ENCODE measurements around the gene GOSR1.
"Not testable (repeated sequence)": the region's sequence is repeated elsewhere in the genome, so short reads cannot be mapped to it uniquely, and the experiment has no call there.

GOSR1 gene

DNA sequence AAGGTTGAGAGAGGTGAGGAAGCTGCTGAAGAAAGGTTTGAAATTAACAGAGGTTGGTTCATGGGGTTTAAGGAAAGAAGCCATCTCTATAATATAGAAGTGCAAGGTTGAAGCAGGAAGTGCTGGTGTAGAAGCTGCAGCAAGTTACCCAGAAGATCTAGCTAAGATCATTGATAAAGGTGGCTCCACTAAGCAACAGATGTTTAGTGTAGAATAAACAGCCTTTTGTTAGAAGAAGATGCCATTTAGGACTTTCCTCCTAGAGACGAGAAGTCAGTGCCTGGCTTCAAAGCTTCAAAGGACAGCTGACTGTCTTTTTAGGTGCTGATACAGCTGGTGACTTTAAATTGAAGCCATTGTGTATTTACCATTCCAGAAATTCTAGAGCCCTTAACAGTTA is 29.3 kb downstream of the GOSR1 start:
- FAIRE-seq, result no peak

DNA sequence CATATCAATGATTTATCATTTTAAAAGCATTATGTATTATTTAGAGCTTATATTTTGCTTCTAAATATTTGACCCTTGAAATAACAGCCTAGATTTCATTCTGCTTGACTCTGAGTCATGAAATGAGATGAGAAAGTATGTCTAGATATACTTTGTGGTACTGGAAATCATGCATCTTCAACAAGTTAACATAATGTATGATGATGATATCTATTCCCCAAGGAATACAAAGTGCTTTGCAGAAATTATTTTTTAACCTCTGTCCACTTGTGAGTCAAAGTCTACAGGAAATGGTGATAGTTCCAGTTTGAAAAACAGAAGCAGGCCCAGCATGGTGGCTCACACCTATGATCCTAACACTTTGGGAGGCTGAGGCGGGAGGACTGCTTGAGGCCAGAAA is 36.1 kb downstream of the GOSR1 start:
- FAIRE-seq, result no peak

- FAIRE-seq, result no peak
These were observed 37.8 kb downstream of the GOSR1 start for GRCh38 chr17:30514895-30515596.

DNA sequence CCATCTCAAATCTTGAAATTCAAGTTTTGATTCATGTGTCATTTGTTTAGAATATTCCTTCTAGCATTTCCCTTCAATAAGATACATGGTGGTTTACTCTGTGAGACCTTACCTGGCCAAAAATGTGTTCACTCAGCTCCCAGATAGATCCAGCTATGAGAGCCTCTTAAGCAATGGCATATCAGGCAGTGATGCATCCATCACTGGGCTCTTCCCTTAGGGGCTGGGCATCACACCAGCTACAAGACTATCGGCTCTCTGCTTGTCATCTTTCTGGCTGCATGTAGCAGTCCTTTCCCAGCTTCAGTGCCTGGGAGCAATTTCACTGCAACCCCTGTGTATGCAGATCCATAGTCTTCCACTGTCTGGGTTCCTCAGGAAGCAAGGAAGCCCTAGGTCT is 40.6 kb downstream of the GOSR1 start:
- no peak for FAIRE-seq

GRCh38 chr17:30519166-30519565 is 42.0 kb downstream of the GOSR1 start:
- no peak for FAIRE-seq

GRCh38 chr17:30519707-30520106 is 42.5 kb downstream of the GOSR1 start:
- no peak for FAIRE-seq

- no peak for FAIRE-seq
These were observed 43.2 kb downstream of the GOSR1 start for GRCh38 chr17:30520436-30520835.

DNA sequence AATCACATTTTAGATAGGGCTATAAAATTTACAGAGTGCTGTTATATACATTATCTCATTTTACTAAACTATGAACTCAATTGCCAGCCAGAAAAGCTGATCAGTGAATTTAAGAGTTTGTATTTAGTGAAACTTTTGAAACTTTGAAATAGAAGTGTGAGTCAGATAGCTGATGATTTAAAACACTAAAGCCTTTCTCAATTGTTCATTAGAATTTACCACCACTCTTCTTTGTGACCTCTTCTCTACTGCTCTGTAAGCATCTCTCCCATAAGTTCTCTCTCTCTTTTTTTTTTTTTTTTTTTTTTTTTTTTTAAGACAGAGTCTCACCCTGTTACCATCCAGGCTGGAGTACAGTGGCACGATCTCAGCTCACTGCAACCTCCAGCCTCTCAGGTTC is 43.7 kb downstream of the GOSR1 start:
- FAIRE-seq, result no peak

GRCh38 chr17:30521766-30522165 is 44.6 kb downstream of the GOSR1 start:
- no peak for FAIRE-seq

DNA sequence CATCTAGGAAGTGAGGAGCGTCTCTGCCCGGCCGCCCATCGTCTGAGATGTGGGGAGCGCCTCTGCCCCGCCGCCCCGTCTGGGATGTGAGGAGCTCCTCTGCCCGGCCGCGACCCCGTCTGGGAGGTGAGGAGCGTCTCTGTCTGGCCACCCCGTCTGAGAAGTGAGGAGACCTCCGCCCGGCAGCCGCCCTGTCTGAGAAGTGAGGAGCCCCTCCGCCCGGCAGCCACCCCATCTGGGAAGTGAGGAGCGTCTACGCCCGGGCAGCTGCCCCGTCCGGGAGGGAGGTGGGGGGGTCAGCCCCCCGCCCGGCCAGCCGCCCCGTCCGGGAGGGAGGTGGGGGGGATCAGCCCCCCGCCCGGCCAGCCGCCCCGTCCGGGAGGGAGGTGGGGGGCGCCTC is 46.0 kb downstream of the GOSR1 start:
- not testable (repeated sequence) for FAIRE-seq

- no peak for FAIRE-seq
These were observed 47.6 kb downstream of the GOSR1 start for GRCh38 chr17:30524847-30525246.

DNA sequence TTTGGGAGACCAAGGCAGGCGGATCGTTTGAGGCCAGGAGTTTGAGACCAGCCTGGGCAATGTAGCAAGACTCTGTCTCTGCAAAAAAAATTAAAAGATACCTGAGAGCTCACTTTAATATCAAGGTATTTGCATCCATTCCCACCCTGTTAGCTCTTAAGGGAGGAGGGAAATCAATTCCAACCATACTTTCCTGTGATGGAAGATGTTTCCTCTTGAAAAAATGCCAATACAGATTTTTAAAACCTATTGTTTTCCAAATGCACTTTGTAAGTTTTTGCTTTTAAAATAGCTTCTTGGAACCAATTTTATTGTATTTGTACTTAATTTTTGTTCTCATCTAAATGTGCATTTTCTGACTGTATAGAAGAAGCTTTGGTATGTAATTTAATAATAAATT is 49.2 kb downstream of the GOSR1 start:
- FAIRE-seq, result no peak

- not testable (repeated sequence) for FAIRE-seq
These were observed 51.5 kb downstream of the GOSR1 start for GRCh38 chr17:30528701-30529100.

GRCh38 chr17:30530346-30531025 is 53.3 kb downstream of the GOSR1 start:
- no peak for FAIRE-seq

DNA sequence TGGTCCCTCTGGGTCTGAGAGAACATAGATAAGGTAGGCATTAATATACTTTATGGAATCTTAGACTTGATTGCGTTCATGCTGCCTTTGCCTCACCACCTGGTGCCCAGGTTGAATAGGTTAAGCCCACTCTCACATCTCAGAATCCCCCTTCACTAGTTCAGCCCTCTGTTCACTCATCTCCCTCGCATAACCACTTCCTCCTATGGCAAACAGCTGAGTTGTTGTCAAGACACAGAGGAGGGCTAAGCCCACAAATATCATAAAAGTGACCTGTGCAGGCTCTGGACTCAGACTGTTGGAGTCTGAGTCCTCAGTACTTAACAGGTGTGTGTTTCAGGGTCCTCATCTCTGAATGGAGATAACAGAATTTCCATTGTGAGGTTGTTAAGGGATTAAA is 55.7 kb downstream of the GOSR1 start:
- no peak for FAIRE-seq

GRCh38 chr17:30534298-30534697 is 57.1 kb downstream of the GOSR1 start:
- no peak for FAIRE-seq

DNA sequence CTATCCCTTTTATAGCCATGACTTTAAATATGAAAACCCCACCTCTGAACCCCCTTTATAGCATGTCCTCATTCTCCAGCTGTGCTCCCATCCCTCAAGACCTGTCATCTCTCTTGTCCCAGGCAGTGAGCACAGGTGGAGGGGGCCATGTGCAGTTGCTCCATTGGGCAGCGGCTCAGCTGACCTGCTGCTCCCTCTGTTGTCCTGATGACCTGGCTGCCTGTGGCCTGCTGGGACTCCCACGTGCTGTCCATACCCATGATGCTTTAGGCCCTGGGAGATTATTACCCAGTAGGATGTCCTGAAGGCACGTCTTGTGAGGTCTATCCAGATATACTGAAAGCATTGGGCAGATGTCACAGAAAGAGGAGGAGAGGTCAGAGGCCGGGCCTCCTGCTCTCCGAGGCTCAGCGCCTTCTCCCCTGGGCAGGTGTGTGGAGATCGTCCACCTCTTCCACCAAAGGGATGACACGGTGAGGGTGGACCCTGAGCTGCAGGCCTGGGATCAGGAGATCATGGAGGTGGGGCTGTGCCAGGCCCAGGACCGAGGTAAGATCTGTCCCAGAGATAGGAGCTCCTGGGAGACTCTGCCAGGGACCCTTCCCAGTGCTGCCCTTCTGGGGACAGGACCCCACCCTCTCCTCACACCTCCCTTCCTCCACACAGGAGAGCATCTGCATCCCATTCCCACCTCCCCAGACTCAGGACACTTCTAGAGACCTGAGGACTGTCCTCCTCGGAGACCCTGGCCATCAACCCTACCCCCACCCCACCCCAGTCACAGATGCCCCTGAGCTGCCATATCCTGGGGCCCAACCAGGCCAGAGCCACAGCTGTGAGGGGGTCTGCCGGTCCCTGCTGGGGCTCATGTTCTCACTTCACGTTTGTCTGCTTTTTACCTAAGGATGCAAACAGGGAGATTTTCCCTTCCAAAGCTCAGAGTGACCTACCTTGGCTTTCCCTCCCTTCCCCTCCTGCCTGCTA is 58.0 kb downstream of the GOSR1 start:
- no peak for FAIRE-seq

DNA sequence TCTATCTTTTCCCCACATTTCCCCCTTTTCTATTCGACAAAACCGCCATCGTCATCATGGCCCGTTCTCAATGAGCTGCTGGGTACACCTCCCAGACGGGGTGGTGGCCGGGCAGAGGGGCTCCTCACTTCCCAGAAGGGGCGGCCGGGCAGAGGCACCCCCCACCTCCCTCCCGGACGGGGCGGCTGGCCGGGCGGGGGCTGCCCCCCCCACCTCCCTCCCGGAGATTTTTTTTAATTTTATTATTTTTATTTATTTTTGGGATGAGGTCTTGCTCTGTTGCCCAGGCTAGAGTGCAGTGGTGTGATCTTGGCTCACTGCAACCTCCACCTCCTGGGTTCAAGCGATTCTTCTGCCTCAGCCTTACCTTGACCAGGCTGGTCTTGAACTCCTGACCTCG is 59.6 kb downstream of the GOSR1 start:
- not testable (repeated sequence) for FAIRE-seq

GRCh38 chr17:30537667-30538066 is 60.5 kb downstream of the GOSR1 start:
- FAIRE-seq, result not testable (repeated sequence)

GRCh38 chr17:30541802-30542201 is 64.6 kb downstream of the GOSR1 start:
- no peak for FAIRE-seq

DNA sequence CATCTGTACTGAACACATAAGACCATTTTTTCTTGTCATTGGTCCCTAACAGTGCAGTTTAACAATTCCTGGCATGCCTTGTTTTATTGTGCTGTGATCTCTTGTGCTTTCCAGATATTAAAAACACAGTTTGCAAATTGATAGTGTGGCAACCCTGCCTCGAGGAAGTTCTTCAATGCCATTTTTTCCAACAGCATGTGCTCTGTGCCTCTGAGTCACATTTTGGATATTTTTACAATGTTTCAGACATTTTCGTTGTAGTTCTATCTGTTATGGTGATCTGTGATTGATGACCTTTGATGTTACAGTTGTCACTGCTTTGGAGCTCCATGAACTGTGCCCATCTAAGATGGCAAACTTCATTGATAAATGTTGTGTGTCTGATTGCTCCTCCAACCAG is 66.2 kb downstream of the GOSR1 start:
- no peak for FAIRE-seq

GRCh38 chr17:30545024-30545423 is 67.8 kb downstream of the GOSR1 start:
- no peak for FAIRE-seq

GRCh38 chr17:30547778-30548573 is 70.8 kb downstream of the GOSR1 start:
- FAIRE-seq, result no peak

All from A204.1 (cell line).